Measurements from ENCODE around the gene IFNL1. TPM values are rescaled to one million over a fixed set of nuclear protein-coding genes. Genes with fewer than 3 reads are reported as not detected.
A peak's percentile ranks its signal among the peaks of the same experiment; 100 is the strongest.
"Not testable (repeated sequence)": the region's sequence is repeated elsewhere in the genome, so short reads cannot be mapped to it uniquely, and the experiment has no call there.

The IFNL1 gene
- total RNA-seq, 1 experiment from 2014 or later: not detected

DNA sequence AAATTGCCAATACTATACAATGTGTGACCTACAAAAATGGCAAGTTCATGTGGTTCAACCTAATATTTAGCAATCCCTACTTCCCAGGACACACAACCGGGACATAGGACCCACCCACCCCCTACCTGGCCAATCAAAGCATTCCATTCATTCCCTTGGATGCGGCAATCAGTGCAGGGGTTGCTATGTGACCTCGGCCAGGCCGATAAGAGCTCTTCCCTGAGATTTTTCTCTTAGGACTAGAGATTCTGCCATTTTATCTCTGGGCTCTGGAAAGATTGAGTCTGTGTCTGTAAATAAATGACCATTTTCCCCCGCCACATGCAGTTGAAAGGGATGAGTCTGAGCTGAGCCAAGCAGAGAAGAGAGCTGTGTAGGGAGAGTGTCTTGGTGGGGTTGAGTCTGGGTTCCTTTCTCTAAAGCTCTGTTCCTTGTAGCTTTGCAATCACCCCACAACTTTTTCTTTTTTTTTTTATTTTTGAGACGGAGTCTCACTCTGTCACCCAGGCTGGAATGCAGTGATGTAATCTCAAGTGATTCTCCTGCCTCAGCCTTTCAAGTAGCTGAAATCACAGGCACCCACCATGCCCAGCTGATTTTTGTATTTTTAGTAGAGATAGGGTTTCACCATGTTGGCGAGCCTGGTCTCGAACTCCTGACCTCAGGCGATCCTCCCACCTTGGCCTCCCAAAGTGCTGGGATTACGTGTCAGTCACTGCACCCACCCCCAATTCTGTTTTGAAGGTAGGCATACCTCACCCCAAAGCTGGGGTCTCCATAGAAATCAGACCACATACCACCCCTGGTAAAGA, 7.4 kb downstream of the IFNL1 start:
- in situ Hi-C loops (cut with HindIII; ENCODE audit: low pct_unique_long_range_greater_than_20kb, low sequenced_read_pairs): no loop called here
- DNase-seq (ENCODE audit: low read depth, low spot score): no peak

DNA sequence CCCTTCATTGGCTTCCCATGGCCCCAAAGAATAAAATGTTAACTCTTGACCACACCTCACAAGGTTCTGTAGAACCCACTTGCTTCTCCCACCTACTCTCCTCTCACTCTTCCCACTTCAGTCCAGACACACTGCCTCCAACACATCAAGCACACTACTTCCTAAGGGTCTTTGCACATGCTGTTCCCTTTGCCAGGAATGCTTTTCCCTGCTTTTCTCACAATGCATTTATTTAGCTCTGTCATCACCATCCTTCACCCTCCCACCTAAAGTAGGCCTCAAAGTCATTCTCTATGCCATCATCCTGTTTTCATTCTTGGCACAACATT, 7.9 kb downstream of the IFNL1 start:
- in situ Hi-C loops (cut with HindIII; ENCODE audit: low pct_unique_long_range_greater_than_20kb, low sequenced_read_pairs): no loop called here
- DNase-seq (ENCODE audit: low read depth, low spot score): no peak

DNA sequence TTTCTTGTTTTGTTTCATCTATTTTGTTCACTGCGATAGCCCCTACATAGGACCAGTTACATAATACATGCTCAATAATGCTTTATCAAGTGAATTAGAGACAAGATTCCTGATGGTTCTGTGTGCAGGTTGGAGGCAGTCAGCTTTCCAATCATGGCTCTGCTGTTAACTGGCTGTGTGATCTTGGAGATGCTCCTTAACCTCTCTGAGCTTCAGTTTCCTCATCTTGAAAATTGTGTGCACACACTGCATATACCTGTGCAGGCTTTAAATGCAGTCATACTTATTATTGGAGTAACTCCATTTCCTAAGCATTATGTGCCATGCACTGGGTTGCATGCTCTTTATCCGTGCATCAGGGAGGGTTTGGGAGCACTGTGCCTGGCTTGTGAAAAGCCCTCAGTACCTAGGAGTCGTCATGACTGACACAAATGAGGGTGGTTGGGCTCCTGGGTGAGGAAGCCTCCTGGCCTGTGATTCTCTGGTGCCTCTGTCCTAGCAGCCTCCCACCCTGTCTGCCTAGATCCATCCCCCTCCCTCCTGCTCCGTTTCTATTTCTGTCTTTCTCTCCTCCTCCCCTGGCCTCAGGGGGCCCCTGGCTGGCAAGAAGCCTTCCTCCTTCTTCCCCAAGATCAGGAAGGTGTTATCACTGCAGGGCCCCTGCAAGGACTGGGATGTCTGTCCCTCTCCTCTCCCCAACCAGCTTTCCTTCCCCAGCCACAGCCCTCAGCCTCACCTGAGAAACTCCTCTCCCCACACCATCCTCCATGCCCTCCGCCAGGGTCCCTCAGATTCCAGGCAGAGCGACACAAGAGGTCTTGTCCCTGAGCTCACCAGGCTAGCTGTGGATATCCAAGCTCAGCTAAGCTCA, 8.7 kb downstream of the IFNL1 start:
- in situ Hi-C loops (cut with HindIII; ENCODE audit: low pct_unique_long_range_greater_than_20kb, low sequenced_read_pairs): no loop called here

DNA sequence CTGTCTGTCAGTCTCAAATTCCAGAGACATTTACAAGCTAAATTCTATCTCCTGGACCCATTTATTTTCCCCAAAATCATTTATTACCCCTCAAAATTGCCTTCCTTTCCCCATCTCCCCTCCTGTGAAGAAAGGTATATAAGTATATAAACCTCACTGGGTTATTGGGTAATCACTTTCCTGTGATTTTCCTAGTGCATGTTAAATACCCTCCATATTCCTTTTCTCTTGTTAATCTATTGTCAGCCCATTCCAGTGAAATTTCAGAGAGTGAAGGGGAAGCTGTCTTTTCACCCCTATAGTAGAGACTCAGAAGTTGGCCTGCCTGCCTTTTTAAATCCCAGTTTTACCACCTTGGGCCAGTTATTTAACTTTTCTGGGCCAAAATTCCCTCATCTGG, 9.9 kb downstream of the IFNL1 start:
- no peak for DNase-seq (ENCODE audit: low read depth, low spot score)
- in situ Hi-C loops (cut with HindIII; ENCODE audit: low pct_unique_long_range_greater_than_20kb, low sequenced_read_pairs): no loop called here

More for the DNA sequence above, 8.7 kb downstream of the IFNL1 start:
- no peak for DNase-seq (ENCODE audit: low read depth, low spot score)

DNA sequence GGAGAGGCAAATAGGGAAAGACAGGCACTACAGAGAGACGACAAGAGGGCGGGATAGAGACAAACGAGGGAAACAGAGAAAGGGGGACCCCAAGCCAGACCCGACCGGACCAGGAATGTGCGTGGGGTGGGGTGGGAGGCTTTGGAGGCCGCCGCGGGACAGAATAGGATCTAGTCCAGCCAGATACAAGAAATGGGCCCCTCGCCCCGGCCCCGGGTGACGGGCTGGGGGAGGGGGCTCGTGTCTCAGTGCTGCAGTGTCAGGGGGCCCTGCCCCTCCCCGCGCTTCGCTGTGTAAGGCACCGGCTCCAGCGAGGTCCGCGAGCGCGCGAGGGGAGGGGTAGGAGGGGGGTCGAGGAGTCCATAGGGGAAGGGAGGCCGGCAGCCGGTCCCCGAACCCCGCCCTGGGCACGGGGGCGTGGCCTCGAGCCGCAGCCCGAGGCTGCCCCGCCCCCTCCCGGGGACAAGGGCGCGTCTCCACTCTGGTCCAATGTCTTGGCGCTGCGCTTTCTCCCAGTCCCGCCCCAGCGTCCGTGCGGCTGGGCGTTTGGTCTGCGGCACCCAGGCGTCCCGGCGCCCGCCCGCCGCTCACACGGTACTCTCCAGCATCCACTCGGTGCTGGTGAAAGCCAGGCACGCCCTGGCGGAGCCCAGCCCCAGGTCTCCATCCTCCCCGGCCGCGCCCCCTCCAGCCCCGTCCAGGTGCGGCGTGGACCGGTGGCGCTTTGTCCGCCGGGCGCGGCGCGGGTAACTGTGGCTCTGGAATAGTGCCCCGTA, 11.0 kb downstream of the IFNL1 start:
- in situ Hi-C loops (cut with HindIII; ENCODE audit: low pct_unique_long_range_greater_than_20kb, low sequenced_read_pairs): no loop called here
- DNase-seq (ENCODE audit: low read depth, low spot score): no peak

DNA sequence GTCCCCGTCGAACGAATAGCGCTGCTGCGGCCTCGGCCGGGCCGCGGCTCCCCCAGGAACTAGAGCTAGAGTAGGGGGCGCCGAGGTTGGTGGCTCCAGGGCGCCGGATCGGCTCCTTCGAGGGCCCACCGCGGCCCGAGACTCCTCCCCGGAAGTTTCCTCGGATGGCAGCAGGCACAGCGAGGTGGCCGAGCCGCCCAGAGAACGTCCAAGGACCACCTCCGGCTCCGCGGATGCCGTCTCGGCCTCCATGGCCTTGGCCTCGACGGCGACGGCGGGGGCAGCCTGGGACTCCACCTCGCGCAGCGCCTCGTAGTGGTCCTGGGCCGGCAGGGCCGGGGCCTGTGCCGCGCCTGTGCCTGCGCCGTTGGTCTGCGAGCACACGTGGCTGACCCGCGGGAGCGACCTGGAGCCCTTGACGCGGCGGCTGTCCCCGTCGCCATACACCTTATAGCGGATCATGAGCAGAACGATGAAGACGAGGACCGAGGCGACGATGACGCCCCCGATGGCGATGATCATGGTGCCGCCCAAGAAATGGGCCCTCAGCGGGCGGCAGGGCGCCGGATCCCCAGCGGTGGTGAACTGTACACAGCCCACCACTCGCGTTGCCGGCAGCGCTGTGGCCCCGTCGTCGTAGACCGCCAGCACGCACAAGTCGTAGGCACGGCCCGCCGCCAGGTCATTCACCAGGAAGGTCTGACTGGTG, 11.8 kb downstream of the IFNL1 start:
- in situ Hi-C loops (cut with HindIII; ENCODE audit: low pct_unique_long_range_greater_than_20kb, low sequenced_read_pairs): no loop called here
- no peak for DNase-seq (ENCODE audit: low read depth, low spot score)

DNA sequence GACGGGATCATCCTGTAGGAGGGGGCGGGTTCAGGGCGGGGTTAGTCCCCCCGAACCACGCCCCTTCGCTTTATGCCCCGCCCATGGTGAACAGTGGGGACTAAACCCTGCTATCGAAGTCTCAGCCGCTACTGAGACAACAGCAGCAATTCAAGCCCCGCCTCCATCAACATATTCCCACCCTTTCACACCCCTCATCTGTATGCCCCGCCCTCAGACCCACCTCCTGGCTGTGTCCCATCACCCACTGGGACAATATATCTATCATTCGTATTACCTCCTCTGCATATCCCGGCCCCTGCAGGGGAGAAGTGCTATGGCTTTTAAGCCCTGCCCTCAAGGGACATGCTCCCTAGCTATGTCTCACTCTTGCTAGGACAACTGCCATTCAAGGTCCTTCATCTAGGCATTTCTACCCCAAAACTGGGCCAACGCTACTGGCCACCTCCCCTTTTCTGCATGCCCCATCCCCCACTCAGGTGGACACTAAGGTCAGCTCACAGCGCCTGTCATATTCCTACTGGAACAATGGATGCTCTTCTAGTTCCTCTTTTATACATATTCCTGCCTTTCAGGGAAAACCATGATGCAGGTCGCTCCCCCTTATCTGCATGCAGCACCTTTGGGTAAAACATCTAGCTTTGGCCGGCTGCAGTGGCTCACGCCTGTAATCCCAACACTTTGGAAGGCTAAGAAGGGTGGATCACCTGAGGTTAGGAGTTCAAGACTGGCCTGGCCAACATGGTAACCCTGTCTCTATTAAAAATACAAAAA, 12.5 kb downstream of the IFNL1 start:
- in situ Hi-C loops (cut with HindIII; ENCODE audit: low pct_unique_long_range_greater_than_20kb, low sequenced_read_pairs): no loop called here
- no peak for DNase-seq (ENCODE audit: low read depth, low spot score)

DNA sequence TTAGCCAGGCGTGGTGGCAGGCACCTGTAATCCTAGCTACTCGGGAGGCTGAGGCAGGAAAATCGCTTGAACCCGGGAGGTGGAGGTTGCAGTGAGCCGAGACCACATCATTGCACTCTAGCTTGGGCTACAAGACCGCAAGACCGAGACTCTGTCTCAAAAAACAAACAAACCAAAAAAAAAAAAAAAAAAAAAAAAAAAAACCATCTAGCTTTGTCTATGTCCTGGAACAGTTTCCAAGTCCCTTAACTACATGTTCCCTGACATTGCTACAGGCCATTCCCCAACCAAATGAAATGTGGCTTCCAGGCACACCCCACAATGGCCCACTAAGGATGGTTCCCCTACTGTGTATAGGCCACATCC, 13.1 kb downstream of the IFNL1 start:
- in situ Hi-C loops (cut with HindIII; ENCODE audit: low pct_unique_long_range_greater_than_20kb, low sequenced_read_pairs): not testable (repeated sequence)

DNA sequence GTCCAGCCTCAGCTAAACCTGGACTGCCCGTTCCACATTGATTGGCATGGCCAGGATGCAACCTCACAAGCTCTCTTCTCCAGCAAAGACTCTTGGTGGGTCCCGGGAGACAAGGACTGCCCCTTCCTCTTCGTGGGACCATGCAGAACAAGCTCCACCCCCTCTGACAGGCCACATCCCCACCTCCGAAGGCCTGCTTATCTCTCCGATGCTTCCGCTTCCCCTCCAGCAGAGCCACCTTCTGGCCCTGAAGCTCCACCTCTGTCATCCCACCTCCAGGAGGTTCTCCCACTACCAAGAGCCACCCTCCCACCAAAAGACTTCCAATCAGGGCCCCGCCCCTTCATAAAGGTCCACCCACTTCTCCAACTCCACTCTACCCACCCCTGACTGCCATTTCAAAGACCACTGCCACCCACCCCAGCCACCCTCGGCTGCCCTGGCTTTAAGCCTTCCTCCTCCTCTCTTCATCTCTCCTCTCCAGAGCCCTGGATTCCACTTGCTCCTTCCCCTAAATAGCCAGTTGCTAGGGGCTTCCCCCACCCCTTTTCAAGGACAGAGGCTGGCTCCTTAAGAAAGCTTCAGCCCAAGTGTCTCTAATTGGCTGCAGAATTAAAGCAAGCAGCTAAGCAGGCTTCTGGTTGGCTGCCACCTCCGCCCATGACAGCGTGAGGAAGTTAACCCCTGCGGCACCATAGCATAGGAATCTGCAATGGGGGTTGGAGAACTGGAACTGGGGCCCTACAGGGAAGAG, 14.5 kb downstream of the IFNL1 start:
- in situ Hi-C loops (cut with HindIII; ENCODE audit: low pct_unique_long_range_greater_than_20kb, low sequenced_read_pairs): no loop called here
- DNase-seq (ENCODE audit: low read depth, low spot score): peak; percentile 46

More for the DNA sequence above, 13.1 kb downstream of the IFNL1 start:
- not testable (repeated sequence) for DNase-seq (ENCODE audit: low read depth, low spot score)

DNA sequence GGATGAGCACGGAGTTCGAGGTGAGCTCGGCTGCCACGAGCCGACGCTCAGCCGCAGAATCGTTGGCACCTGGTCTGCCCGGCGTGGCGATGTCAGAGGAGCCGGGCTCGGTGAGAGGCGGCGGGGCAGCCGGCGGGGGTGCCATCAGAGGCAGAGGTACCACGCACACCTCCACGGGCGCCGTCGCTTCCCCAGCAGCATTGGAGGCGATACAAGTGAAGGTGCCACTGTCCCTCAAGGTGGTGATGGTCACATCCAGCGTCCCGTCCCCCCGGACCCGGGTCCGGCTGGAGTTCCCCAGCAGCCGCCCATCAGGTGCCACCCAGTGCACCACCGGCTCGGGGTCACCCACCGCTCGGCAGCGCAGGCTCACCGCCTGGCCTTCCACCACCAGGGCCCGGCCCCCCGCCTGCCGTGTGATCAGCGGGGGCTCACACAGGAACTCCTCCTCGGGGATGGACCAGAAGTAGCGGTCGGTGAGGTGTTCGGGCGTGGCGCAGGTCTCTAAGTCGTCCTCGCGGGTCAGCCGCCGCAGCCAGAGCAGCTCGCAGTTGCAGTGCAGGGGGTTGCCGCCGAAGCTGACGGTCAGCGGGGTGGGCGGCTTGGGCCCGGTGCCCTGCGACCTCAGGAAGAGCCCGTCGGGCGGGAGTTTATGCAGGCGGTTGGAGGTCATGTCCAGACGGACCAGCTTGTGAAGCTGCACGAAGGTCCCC, 18.0 kb downstream of the IFNL1 start:
- DNase-seq (ENCODE audit: low read depth, low spot score): no peak
- in situ Hi-C loops (cut with HindIII; ENCODE audit: low pct_unique_long_range_greater_than_20kb, low sequenced_read_pairs): no loop called here

DNA sequence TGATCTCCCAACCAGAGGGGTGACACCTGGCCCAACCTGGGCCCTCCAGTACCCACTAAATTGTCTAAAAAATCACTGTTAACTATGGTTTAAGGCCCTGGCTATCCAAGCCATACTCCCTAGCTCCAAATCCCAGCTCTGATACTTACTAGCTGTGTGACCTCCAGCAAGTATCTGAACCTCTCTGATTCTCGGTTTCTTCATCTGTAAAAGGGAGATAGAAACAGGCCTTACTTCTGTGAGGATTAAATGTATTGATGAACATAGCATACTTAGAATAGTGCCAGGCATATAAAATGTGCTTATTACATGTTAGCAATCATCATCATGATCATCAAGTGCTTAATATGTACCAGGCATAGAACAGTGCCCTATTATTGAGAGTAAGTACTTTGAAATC, 19.7 kb downstream of the IFNL1 start:
- no peak for DNase-seq (ENCODE audit: low read depth, low spot score)
- in situ Hi-C loops (cut with HindIII; ENCODE audit: low pct_unique_long_range_greater_than_20kb, low sequenced_read_pairs): no loop called here

DNA sequence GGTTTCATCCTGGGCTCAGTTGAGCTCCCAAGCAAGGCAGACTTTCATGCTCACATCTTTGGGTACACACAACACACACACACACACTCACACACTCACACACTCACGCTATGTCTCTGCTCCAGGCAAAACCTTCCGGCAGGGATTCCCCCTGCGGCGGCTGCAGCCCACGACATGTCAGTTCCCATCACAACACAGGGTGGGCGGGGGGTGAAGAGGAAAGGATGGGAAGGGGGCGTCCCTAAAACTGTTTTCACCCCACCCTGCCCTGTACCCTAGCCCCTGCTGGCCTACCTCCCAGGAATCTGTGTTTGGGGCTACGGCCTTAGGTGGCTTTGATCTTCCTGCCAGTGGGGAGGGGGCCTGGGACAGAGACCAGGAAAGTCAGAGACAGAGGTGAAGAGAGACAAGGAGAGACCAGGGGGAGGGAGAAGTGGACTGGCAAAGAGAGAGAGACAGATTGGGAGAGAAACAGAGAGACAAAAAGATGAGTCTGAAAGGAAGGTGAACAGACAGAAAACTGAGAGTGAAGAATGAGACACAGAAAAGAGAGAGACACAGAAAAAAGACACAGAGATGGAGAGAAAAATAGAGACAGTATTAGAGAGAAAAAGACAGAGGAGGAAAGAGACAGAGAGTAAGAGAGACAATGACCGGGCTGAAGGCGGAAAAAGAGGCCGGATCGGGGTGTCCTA, 20.6 kb downstream of the IFNL1 start:
- no peak for DNase-seq (ENCODE audit: low read depth, low spot score)
- in situ Hi-C loops (cut with HindIII; ENCODE audit: low pct_unique_long_range_greater_than_20kb, low sequenced_read_pairs): no loop called here

DNA sequence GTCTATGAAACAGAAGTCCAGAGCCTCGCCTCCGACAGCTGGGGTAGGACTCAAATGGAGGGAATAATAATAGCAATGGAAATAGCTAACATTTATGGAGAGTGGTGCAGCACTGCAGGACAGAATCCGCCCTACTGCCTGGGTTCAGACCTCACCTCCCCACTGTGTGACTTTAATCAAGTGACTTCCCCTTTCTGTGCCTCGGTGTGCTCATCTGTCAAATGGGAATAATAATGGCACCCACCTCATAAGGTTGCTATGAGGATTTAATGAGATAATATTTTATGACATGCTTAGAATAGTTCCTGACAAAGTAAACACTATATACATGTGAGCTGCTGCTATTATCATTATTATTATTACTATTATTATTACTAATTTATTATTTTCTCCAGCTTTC, 21.3 kb downstream of the IFNL1 start:
- in situ Hi-C loops (cut with HindIII; ENCODE audit: low pct_unique_long_range_greater_than_20kb, low sequenced_read_pairs): no loop called here
- no peak for DNase-seq (ENCODE audit: low read depth, low spot score)

DNA sequence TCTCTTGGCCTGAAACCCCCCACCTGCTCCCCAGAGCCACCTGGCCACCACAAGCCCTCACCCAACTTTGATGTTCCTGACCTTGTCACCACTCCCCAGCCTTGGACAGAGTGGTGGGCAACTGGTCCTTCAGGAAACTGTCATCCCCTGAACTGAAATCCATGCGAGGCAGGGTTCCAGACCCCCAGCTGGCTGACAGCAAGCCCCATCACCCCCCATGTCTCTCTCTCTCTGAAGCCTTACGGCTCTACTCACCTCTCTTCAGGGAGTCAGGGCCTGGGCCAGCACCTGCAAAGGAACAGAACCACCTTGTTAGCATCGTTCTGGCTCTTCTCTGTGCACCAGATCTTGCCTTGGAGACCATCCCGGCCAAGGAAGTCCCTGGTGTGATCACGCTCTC, 21.9 kb downstream of the IFNL1 start:
- no peak for DNase-seq (ENCODE audit: low read depth, low spot score)
- in situ Hi-C loops (cut with HindIII; ENCODE audit: low pct_unique_long_range_greater_than_20kb, low sequenced_read_pairs): no loop called here

DNA sequence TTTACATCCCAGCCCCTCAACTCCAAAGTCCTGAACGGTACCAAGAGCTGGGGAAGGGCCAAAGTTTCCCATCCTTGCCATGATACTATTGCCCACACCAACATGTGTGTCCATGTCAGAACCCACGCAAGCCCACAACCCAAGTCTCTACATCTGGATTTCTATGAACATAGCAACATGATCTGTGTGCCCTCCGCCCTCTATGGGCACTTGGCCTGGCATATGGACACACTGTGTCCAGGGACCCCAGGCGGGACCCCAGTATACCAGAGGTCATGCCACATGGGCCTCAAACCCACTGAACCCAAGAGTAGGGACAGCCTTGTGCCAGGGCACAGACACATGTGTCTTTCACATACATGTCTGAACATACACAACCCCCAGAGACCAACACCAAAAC, 22.5 kb downstream of the IFNL1 start:
- DNase-seq (ENCODE audit: low read depth, low spot score): no peak
- in situ Hi-C loops (cut with HindIII; ENCODE audit: low pct_unique_long_range_greater_than_20kb, low sequenced_read_pairs): no loop called here

All from SK-MEL-5 (cell line).